Anterior cingulate cortex (tissue), 58 donors: ENCODE results near the gene TPSB2.
A peak's percentile ranks its signal among the peaks of the same experiment; 100 is the strongest.

Experiments used
- DNase-seq, 58 donors: peaks; one replicate each; lab custom pipeline; 2025; lab: John Stamatoyannopoulos, UW

Gene TPSB2

DNA sequence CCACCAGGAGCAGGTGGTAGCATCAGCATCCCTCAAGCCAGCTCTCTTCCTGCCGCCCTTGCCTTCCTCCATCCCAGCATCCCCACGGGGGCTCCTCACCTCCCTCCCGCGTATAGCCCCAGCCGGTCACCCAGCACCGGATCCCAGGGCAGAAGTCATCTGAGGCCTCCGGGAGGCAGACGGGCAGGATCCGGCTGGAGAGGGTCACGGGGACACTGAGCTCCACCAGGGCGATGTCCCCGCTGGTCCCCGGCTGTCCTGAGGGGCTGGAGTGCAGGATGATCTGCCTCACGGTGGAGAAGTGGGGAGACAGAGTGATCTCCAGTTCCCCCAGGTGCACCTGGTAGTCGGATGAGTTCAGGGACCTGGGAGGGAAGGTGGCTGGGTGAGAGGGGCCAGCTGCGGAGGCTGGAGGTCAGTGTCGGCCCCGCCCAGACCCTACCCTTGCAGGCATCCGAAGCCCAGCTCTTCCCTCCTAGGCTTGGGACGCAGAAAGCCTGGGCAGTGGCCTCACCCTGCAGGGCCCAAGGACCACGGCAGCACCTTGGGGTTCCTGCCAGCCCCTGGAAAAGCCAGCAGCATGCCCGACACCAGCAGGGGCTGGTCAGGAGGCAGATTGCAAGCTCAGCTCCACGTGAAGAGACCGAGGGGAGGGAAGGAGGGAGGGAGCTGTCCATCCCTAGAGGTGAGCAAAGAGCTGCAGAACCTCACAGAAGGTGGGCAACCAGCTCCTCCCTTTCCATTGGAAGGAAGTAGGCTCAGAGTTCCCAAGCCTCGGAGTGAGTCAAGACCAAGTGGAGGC lies 7.2 kb downstream of the TPSB2 start:
- no peak for DNase-seq

DNA sequence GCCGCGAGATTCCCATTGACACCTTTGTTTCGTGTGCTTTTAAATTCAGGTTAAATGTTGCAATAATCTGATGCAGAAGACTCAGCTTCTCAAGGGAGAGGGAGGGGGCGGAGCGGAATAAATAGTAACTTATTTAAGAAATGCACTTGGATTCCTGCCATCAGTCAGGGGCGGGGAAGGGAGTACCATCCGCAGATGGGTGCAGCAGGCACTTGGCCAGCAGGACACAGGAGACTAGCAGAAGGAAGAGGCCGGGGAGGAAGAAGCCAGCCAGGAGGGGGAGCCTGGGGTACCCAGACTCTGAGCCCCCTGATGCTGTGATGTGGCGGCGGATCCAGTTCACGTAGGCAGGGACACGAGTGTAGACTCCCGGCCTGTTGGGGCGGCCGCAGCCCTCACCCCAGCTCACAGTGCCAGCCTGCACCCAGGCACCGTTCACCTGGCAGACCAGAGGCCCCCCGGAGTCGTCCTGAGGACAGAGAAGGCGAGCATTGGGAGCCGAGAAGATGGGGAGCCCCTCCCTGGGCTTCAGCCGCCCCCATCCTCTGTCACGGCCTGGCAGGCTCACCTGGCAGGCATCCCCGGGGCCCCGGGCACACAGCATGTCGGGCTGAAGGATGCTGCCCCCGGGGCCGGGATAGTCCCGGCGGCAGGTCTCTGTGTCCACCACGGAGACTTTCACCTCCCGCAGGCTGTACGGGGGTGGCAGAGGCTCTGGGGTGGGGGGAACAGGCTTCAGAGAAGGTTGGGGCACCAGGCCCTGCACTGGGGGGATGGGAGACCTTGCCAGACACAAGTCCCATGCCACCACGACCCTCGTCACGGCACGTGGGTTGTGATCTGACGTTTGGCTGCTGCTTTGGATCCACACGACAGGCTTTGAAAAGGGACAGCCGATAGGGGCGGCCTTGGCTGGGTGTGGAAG lies 8.1 kb downstream of the TPSB2 start:
- peak in 14 of 58 donors; percentile 3 to 43 (median 26) for DNase-seq

DNA sequence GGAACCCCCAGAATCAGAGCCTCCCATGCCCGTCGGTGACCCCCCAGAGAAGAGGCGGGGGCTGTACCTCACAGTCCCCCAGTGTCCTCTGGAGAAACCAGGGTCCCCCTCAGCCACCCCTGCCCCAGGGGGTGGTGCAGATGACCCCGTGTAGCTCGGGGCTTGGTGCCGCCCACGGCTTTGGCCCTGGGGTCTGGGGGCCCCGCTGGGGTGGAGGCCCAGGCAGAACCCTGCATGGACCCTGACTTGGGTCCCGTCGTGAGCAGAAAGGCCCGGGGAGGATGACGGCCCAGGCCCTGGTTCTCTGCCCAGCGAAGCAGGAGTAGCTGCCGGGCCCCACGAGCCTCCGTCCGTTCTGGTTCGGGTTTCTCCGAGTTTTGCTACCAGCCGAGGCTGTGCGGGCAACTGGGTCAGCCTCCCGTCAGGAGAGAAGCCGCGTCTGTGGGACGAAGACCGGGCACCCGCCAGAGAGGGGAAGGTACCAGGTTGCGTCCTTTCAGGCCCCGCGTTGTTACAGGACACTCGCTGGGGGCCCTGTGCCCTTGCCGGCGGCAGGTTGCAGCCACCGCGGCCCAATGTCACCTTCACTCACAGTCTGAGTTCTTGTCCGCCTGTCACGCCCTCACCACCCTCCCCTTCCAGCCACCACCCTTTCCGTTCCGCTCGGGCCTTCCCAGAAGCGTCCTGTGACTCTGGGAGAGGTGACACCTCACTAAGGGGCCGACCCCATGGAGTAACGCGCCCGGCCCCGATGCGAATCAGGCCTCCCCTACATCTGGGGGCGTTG lies 8.9 kb downstream of the TPSB2 start:
- no peak for DNase-seq

DNA sequence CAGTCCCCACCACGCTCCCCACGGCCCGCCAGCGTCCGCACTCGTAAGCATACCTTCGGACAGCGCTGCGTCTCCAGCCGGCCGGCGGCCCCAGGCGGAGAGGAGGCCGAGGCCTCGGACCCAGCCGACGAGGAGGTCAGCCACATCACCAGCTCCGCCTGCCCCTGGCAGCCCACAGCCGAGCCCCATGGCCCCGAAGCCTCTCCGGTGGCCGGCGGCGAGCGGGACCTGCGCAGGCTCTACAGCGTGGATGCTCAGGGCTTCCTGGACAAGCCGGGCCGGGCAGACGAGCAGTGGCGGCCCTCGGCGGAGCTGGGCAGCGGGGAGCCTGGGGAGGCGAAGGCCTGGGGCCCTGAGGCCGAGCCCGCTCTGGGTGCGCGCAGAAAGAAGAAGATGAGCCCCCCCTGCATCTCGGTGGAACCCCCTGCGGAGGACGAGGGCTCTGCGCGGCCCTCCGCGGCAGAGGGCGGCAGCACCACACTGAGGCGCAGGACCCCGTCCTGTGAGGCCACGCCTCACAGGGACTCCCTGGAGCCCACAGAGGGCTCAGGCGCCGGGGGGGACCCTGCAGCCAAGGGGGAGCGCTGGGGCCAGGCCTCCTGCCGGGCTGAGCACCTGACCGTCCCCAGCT lies 9.8 kb downstream of the TPSB2 start:
- DNase-seq = no peak

DNA sequence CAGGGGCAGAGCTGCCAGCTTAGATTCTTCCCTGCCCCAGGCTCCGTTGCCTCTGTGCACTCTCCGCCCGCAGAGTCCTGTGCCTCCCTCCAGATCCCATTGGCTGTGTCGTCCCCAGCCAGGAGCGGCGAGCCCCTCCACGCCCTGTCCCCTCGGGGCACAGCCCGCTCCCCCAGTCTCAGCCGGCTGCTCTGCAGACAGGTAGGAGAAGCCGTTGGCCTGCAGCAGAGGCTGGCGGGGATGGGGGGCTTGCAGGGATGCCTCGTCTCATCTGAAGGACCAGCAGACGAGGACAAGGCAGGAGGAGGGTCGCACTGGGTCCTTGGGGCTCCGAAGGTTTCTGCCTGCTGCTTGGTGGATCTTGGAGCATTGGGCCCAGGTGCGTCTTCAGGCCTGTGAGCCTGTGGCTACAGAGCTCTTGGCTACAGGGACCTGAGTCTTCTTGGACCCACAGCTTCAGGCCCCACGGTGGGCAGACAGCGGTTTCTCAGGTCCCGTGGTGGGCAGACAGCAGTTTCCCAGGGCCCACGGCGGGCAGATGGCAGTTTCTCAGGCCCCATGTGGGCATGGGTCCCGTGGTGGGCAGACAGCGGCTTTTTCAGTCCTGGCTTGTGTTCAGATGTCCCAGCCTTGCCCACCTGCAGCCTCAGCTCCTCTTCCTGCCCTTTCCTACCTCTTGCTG lies 10.9 kb downstream of the TPSB2 start:
- no peak for DNase-seq

DNA sequence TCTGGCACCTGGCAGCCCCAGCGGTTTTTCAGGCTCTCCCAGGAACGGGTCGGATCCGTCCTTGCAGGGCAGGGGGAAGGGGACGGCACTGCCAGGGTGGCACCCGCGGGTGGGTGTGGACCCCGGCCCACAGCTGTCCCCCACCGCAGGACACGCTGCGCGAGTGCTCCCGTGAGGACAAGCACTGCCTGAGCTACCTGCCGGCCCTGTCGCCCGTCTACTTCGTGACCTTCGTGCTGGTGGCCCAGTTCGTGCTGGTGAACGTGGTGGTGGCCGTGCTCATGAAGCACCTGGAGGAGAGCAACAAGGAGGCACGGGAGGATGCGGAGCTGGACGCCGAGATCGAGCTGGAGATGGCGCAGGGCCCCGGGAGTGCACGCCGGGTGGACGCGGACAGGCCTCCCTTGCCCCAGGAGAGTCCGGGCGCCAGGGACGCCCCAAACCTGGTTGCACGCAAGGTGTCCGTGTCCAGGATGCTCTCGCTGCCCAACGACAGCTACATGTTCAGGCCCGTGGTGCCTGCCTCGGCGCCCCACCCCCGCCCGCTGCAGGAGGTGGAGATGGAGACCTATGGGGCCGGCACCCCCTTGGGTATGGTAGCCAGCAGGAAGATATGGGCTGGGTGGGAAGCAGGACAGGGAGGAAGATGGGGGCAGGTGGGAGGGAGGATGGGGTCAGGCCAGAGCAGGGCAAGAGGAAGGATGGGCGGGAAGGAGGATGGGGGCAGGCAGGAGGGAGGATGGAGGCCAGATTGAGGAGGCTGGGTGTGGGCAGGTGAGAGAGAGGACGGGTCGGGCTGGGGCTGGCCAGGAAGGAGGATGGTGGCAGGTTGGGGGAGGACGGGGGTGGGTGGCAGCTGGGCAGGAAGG lies 11.7 kb downstream of the TPSB2 start:
- no peak for DNase-seq

DNA sequence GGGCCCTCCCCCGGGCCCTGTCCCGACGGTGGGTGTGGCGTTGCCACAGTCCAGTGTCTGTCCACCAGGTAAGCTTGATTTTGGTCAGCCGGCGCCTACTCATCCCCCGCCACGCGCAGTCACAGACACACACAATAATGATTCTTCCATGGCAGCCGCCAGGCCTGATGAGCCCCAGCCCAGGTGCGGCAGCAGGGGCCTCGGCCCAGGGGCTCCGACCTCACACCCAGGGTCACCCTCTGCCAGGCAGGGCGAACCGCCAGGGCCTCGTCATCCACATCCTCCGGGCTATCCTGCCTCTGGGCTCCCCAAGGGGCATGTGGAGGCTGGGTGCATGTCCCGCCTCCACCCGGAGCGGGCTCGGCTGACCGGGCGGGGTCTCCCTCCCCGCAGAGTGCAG lies 12.5 kb downstream of the TPSB2 start:
- DNase-seq = no peak

DNA sequence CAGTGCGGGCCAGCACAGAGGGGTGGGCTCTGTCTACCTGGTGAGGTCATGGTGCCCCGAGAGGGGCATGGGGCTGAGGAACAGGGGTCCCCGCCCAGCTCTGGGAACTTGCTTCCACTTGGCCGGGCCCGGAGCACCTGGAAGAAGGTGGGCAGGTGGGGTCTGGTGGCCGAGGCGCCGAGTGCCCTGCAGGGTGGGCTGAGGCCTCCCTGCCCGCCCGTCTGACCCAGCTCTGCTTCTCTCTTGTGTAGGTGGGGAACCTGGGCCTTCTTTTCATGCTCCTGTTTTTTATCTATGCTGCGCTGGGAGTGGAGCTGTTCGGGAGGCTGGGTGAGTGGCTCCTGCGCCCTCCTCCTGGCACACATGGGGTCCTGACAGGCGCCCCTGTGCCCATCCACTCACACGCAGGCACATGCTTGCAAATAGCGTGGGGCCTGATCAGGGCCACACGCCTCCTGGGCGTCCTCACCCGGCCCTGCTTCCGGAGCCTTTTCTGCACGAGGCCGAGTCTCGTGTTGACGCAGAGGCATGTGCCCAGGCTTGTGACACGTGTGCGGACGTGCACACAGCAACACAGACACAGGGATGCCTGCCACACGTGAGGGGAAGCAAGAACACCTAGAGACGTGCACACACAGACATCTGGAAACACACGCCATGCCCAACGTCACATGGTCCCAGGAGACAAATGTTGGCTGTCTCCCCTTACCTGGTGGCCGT lies 13.1 kb downstream of the TPSB2 start:
- DNase-seq = no peak

DNA sequence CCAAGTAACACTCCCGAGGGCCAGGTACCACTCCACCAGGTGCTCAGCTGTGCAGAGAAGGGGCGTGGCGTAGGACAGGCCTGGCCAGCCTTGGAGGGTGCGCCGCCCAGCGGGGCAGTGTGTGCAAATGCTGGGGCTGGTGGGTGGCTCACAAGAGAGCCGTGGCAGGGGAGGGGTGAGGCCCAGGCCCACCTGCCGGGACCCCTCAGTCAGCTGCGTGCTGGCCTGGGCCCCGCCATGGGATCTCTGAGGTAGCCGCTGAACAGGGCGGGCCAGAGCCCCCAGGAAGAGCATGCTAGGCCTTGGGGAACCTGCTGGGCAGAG lies 13.7 kb downstream of the TPSB2 start:
- DNase-seq = no peak

DNA sequence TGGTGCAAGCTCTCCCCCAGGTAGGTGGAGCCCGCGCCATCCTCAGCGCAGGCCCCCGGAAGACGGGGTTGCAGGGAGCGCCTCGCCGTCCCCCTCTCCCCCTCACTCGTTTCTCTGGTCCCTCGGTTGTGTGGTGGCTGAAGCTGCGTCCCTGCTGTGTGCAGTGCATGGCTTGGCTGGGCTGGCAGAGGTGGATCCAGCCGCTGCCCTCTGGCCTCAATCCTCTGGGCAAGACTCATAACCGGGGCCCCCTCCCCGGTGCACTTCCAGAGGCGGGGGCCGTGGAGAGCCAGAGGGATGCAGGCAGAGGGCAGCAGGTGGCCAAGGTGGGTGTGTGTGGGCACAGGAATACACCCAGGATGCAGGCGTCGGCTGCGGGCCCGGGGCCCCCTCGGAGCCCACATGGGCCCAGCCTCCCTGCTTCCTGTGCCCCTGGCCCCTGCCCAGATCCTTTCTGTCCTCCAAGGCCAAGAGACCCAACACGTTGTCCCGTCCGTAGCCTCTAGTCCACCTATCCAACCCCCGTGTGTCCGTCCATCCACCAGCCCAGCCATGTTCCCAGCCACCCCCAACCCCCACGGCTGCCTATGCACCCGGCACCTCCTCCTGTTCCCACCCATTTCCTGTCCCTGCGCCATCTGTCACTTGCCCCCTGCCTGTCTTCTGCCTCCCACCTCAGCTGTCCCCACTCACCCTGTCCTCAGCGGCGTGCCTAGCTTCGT lies 14.2 kb downstream of the TPSB2 start:
- no peak for DNase-seq

DNA sequence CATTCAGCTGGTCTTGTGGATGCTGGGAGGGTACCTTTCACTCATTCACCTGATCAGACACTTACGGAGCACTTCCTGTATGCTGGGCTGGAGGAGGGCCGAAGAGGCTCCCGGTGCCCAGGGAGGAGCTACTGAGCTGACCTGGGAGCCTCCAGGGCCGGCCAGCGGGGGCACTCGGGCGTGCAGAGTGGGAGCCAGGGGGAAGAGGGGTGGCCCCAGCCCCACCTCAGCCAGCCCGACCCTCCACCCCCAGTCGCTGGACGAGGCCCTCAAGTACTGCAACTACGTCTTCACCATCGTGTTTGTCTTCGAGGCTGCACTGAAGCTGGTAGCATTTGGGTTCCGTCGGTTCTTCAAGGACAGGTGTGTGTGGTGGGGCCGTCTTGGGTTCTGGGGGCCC lies 15.3 kb downstream of the TPSB2 start:
- no peak for DNase-seq

DNA sequence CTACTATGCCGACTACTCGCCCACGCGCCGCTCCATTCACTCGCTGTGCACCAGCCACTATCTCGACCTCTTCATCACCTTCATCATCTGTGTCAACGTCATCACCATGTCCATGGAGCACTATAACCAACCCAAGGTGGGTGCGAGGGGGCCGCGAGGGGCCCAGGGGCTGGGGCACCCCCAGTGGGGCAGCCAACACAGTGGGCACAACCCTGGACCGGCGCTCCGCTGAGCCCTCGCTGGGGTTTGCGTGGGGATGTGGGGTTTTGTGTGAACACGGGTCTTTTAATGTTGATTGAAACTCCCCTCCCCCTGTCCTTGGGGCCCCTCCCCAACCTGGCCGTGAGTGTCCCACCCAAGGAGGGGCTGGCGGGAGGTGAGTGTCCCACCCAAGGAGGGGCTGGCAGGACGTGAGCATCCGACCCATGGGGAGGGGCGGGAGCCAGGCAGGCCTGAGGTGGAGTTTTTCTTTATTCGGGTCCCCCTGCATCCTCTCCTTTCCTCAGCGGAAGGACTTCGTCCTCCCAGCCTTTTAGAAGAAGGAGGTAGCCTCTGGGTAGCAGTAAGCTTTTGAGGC lies 16.1 kb downstream of the TPSB2 start:
- DNase-seq = no peak

DNA sequence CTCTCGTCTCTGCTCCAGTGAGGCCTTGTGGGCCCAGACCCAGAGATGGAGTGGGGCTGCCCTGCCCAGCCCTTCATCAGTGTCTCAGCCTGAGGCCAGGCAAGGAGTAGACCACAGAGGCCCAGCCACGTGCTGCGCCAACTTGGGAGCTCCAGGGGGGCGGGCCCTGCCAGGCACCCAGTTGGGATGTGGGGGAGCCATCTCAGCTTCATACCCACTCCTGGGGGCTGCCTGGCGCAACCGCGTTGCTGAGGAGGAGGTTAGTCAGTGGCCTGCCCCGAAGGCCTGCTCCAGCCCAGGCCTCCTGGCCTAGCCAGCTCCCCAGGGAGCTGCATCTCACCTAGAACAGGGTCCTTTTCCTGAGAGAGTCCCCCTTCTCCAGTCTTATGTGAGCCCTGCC lies 16.8 kb downstream of the TPSB2 start:
- no peak for DNase-seq

DNA sequence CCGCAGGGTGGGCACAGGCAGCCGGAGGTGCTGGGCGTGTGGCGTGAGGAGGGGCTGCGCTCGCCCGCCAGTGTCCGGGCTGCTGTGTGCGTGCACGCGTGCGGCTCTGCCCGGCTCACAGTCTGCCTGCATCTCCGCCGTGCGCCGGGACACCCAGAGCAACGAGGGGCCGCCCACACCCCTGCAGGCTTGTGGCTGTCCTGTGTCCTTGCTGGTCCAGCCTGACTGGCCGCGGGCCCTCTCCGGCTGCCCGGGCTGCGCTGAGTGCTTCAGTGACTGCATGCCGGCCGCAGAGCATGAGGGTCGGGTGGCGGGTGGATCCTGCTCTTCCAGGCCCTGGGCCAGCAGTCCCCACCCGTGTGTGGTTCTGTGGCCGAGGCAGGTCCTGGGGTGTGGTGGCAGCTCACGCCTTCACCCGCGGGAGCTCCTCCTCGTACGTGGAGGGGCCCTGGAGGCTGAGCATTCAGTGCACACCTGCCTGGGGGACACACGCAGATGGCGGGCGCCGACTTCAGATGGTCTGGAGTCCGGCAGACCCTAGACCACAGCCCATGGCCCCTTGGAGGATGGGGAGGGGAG lies 17.3 kb downstream of the TPSB2 start:
- DNase-seq = no peak

DNA sequence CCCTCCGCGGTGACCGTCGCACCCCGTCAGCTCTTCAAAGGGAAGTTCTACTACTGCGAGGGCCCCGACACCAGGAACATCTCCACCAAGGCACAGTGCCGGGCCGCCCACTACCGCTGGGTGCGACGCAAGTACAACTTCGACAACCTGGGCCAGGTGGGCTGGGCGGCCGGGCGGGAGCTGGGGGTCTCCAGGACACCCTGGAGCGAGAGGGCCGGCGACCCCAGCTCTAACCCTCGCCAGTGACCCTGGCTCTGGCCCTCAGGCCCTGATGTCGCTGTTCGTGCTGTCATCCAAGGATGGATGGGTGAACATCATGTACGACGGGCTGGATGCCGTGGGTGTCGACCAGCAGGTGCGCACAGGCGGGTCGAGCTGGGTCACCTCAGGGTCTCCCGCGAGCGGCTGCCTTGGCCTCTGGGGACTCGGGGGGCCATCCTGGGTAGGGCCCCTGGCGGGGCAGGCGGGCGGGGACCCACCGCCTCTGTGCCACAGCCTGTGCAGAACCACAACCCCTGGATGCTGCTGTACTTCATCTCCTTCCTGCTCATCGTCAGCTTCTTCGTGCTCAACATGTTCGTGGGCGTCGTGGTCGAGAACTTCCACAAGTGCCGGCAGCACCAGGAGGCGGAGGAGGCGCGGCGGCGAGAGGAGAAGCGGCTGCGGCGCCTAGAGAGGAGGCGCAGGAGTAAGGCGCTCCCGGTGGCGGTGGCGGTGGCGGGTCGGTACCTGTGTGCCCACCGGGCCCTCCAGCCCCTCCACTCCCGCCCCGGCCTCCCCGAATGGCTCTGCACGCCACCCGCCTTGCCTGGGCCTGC lies 18.3 kb downstream of the TPSB2 start:
- peak in 11 of 58 donors; percentile 2 to 56 (median 19) for DNase-seq

DNA sequence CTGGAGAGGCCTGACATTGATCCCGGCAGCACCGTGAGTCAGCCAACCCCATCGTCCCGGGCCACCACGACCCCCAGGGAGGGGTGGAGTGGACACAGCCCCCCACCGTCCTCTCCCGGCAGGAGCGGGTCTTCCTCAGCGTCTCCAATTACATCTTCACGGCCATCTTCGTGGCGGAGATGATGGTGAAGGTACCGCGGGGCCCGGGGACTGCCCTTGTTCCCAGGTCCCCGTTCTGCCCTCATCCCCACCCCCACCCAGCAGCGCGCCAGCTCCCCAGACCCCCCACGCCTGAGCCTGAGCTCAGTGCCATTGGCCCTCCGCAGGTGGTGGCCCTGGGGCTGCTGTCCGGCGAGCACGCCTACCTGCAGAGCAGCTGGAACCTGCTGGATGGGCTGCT lies 19.5 kb downstream of the TPSB2 start:
- no peak for DNase-seq
